ENCODE results near the gene FAM181B.

FAM181B gene

DNA sequence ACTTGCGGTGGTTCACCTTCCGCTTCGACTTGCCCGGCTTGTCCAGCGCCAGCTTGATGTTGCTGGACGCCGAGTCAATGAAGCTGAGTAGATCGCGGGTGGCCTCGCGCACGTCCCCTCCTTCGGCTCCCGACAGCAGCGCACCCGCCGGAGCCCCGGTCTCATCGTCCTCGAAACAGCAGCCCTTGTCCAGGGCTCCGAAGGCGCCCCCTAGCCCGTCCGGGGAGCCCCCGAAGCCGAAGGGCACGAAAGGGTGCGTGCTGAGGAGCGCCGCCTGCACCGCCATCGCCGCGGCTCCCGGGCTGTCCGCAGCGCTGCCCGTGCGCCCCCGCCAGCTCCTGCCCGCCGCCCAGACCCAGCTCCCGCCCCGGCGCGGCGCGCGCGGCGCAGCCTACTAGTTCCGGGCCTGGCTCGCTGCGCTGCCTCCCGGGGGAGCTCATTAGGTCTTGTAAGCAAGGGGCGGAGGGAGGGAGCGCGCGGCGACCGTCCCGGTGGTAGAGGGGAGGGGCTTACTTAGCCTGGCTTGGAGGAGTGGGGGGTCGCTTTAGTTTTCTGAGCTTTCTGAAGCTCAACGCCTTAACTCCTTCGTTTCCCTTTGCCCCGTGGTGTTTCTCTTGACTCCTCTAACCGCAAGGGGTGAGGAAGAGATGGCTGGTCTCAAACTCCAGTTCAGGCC is at the start of gene FAM181B:
TSS of gene FAM181B (minus strand) at position 421 of the 676 bp plus-strand sequence. CDS start at position 286, 135 bp downstream.
- in situ Hi-C loops (cut with MboI; ENCODE audit: low sequenced_read_pairs), result no loop called here

DNA sequence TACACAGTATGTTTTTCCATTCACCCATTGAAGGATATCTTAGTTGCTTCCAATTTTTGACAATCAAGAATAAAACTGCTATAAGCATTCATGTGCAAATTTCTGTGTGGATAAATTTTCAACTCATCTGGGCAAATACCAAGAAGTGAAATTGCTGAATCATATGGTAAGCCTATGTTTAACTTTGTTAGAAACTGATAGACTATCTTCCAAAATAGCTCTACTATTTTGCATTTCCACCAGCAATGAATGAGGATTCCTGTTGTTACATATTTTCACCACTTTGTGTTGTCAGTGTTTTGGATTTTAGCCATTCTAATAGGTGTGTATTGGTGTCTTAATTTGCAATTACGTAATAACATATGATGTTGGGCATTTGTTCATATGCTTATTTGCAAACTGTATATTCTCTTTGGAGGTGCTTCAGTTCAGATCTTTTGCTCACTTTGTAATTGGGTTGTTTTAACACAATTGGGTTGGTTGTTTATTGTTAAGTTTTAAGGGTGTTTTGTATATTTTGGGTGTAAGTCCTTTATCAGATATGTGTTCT is 49.2 kb upstream of the FAM181B start:
- in situ Hi-C loops (cut with MboI; ENCODE audit: low sequenced_read_pairs), result no loop called here

- in situ Hi-C loops (cut with MboI; ENCODE audit: low sequenced_read_pairs), result no loop called here
Measured at GRCh38 chr11:82778776-82779175, 45.1 kb upstream of the FAM181B start.

DNA sequence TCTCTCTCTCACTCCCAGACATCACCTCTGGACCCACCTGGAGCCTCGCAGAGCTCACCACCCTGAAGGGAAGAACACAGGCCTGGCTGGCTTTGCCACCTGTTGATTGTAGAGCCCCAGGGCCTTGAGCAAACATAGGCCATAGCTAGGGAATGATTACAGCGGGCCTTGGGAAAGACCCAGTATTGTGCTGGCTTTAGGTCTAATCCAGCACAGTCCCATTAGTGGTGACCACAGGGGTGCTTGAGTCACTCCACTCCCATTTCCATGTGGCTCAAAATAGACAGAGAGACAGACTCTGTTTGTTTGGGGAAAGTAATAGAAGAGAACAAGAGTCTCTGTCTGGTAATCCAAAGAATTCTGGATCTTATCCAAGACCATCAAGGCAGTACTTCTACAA is 42.7 kb upstream of the FAM181B start:
- in situ Hi-C loops (cut with MboI; ENCODE audit: low sequenced_read_pairs), result no loop called here

GRCh38 chr11:82775736-82776346 is 42.2 kb upstream of the FAM181B start:
- in situ Hi-C loops (cut with MboI; ENCODE audit: low sequenced_read_pairs), result no loop called here

DNA sequence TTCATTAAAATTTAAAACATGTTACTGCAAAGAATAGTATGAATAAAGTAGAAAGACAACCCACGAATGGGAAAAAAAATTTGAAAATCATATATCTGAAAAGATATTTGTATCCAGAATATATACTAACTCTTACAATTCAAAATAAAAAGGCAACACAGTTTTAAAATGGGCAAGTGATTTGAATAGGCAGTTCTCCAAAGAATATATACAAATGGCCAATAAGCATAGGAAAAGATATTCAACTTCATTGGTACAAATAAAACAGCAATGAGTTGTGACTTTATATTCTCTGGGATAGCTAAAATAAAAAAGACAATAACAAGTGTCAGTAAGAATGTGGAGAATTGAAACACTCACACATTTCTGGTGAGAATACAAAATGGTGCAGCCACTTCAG is 41.6 kb upstream of the FAM181B start:
- in situ Hi-C loops (cut with MboI; ENCODE audit: low sequenced_read_pairs), result no loop called here

GRCh38 chr11:82771781-82772180 is 38.1 kb upstream of the FAM181B start:
- in situ Hi-C loops (cut with MboI; ENCODE audit: low sequenced_read_pairs), result no loop called here

- in situ Hi-C loops (cut with MboI; ENCODE audit: low sequenced_read_pairs), result no loop called here
Measured at GRCh38 chr11:82767123-82767522, 33.5 kb upstream of the FAM181B start.

GRCh38 chr11:82765466-82766034 is 31.9 kb upstream of the FAM181B start:
- in situ Hi-C loops (cut with MboI; ENCODE audit: low sequenced_read_pairs), result no loop called here

- in situ Hi-C loops (cut with MboI; ENCODE audit: low sequenced_read_pairs), result no loop called here
Measured at GRCh38 chr11:82763167-82763566, 29.5 kb upstream of the FAM181B start.

GRCh38 chr11:82759649-82760048 is 26.0 kb upstream of the FAM181B start:
- in situ Hi-C loops (cut with MboI; ENCODE audit: low sequenced_read_pairs), result no loop called here

DNA sequence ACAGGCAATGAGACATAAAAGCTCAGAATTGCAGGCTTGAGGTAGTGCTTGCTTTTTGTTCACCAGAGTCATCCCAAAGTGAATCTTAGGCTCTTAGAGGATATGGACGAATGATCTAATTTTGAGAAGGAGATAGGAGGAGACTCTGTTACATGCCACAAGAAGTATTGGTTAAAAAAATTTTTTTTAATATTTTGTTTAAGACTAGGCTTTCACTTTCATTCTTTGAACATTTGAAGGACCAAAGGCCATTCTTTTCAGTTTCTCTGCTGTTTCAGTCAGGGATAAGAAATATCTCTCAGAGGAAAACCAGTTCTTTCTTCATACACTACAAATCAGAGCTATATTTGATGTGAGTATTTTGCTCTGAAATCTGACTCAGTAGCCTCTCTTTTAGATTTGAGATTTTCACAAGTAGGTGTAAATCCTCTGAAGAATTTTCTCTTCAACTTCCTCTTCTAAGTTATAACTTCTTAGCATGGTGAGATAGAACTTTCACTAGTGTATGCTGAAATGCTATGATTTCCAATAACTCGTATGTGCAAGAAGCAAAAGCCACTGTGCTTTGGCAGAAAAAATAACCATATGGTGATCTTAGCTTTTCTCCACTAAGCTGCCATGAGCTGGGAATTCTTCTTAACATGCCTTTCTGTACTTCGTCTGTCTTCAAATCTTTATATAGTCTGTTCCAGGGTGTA is 24.1 kb upstream of the FAM181B start:
- in situ Hi-C loops (cut with MboI; ENCODE audit: low sequenced_read_pairs), result no loop called here

DNA sequence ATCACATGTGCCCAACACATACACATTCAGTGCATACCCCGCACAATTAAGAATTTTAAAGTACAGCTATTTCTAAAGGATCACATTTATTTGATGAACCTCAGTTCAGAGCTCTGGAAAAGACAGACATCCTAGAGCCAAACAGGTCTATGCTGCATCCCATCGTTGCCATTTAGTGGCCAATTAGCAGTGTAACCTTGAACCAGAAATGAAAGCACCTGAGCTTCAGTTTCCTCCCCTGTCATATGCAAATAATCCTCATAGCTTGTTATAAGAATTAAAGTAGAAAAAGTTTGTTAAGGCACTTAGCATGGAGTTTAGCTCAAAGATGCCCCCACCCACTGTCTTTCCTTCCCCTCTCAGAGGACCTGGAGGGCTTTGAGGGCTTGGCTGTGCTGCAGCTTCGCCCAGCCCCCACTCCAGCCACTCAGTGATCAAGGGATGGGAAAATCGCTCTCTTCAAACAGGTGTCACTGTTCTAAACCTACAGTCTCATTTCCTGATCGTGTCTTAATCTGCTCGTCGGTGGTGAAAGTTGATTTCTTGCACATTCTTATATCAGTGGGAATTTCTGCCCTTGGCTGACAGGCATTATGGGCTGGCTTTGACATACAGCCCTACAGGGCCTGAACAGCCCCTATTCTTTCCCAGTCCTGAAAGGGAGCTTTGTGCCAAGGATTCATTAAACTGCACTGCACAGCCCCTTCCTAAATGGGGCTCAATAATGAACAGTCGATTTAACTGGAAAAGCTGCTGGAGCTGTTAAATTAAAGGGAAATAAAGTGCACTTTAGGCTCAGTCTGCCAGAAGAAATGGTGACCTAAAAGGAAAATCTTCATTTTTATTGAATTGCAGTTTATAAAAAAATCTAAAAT is 23.3 kb upstream of the FAM181B start:
- in situ Hi-C loops (cut with MboI; ENCODE audit: low sequenced_read_pairs), result no loop called here

DNA sequence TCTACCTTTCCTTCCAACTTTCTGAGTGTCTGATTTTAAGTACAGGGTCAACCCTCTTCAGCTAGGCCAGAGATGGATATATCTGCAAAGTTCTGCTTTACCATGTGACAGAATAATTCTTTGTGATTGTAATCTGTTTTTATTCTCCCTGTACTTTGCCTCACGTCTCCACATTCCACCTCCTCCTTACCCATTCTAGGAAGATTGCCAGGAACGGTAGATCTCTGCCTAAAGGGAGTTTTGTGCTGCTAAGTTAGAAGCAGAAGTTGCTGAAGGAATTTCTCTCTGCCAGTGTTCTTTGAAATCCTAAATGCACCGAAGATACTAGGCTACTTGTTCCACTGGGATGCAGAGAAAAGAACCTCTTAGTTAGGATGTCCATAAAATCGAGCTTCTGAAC is 20.7 kb upstream of the FAM181B start:
- in situ Hi-C loops (cut with MboI; ENCODE audit: low sequenced_read_pairs), result no loop called here

DNA sequence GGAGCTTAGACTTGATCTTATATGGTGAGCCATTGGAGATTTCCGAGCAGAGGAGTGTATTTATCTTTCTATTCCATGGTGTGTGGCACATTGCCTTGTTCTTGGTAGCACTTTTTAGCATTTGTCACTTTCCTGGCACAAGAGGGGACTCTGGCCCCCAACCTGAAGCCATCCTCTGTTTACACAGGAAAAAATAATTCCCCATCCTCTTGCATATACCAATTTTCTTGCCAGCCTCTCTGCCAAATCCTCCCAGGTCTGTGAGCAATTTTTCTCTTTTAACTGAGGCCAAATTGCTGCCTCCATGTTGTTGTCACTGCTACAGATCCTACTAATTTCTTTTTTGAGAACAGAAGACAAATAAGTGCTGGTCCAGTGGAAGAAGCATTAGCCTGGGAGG is 20.3 kb upstream of the FAM181B start:
- in situ Hi-C loops (cut with MboI; ENCODE audit: low sequenced_read_pairs), result no loop called here

DNA sequence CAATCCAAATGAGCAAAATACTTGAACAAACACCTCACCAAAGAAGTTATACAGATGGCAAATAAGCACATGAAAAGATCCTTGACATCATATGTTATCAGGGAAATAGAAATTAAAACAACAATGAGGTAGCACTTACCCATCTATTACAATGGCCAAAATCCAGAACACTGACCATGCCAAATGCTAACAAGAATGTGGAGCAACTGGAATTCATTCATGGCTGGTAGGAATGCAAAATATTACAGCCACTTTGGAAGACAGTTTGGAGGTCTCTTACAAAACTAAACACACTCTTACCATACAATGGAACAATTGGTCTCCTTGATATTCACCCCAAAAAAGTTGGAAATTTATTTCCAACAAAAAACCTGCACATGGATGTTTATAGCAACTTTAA is 19.1 kb upstream of the FAM181B start:
- in situ Hi-C loops (cut with MboI; ENCODE audit: low sequenced_read_pairs), result no loop called here

DNA sequence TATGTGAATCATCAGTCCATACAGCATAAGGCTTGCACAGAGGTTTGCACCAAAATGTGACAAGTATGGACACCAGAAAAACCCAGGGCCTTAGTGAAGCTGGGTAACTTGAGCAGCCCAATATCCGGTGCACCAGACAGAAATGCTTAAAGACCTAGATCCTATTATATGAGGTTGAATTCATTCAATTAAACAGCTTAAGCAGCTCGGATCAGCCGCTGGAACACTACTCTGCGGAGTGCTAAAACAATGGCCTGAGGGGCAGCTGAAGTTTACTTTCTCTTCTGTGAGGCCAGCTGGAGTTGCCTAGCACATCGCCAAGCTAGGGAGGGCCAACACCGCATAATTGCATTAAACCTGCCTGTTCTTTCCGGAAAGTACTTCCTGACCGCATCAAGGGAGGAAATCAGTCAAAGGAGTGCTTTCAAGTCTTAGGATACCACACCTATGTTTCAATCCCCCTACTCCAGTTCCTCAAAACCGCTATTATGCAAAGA is 17.0 kb upstream of the FAM181B start:
- in situ Hi-C loops (cut with MboI; ENCODE audit: low sequenced_read_pairs), result no loop called here

- in situ Hi-C loops (cut with MboI; ENCODE audit: low sequenced_read_pairs), result no loop called here
Measured at GRCh38 chr11:82747471-82747870, 13.8 kb upstream of the FAM181B start.

DNA sequence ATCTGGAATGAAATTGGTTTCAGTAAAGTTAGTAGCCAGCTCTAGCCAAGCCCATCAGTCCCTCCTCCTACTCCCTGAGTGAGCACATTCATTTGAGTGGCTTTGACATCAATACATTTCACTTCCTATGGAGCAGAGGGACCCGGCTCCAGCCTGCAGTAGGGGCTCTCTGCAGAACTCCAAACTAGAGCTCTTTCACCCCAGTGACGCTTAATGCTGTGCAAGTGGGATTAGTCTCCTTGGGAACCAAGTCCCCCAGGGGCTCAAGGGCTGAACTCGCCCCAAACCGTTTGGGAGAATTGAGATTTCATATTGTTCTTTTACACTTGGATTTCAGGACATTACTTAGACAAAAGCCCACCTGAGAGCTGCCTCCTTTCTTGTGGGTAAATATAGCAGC is 4.4 kb upstream of the FAM181B start:
- in situ Hi-C loops (cut with MboI; ENCODE audit: low sequenced_read_pairs), result no loop called here

GRCh38 chr11:82734120-82734479 is 436 bp upstream of the FAM181B start:
- in situ Hi-C loops (cut with MboI; ENCODE audit: low sequenced_read_pairs), result no loop called here

All from HL-60/S4 treated with retinoic acid at 250 ng/mL for 4 days and 3 days (cell line).